Peyer's patch (tissue), 4 donors: ENCODE data around the gene TMC5.

Experiments used
- CTCF ChIP-seq, 6 experiments: fragments of 450-650 bp in 4 of 6; fragments of 200-600 bp in 2 of 6; sonication (generic) in 1 of 6; IDR thresholded peaks; one replicate each; pipeline ENCODE4 v1.5.1; 2017 to 2019; ENCODE audit warnings: antibody characterized with exemption in 6 of 6, mild to moderate bottlenecking in 3 of 6, moderate library complexity in 1 of 6
- POLR2A ChIP-seq, 2 donors: fragments of 450-650 bp; IDR thresholded peaks; one replicate each; pipeline ENCODE4 v1.5.1; 2017; ENCODE audit warnings: antibody characterized with exemption in 2 of 2, mild to moderate bottlenecking in 2 of 2, moderate library complexity in 2 of 2

DNA sequence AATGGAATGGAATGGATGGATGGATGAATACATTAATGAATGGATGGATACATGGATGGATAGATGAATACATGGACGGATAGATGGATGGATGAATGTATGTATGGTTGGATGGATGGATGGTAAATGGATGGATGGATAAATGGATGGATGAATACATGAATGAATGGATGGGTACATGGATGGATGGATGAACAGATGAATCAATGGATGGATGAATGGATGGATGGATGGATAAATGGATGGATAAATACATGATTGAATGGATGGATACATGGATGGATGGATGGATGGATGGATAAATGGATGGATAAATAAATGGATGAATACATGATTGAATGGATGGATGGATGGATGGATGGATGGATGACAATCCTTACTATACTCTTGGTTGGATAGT, 26.0 kb downstream of the TMC5 start:
- no peak for TF ChIP-seq POLR2A (IDR thresholded peaks at IDR 0.05)
- TF ChIP-seq CTCF (IDR thresholded peaks at IDR 0.05) = no peak
